Right forelimb (tissue), 1 donor: ENCODE results near the gene NT5DC1.

Source experiments
- DNase-seq: peaks from one replicate; pipeline ENCODE4 v3.0.0-alpha.2; 2018

The NT5DC1 gene

DNA sequence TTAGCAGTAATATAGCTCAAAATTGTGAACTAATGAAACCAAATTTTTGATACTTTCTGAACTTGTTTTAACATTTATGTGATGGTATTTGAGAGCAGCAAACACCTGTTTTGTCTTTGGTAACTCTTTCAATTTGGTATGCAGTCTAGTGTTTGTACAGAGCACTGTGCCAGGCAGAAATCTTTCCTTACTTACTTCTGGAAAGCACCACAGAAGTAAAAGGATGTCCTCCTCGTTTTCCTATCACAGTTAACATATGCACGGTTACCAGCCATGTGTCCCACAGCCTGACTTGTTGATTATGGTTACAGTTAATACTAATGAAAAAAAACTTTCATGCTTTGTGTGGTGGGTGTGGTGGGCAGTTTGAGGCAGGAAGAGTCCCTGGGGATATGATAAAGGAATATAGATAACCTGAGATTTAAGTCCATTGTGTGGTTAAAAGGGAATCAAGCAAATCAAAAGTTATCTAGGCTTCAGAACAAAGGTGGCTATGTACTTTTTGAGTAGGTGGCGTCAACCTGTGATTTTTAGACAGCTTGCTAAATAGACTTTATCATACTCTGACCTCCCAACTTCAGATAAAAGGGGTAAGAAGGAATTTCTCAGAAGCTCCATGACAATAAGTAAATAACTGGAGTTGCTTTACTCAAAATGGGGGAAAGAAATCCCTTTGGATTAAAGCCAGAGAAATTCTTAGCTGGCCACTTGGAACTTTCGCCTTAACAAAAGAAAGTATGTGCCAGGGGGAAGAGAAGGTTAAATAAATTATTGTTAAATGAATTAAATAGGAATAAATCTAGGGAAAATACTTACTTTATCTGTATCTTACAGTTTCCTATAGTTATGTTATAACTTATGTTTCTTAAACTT is 45.4 kb downstream of the NT5DC1 start:
- no peak for DNase-seq

DNA sequence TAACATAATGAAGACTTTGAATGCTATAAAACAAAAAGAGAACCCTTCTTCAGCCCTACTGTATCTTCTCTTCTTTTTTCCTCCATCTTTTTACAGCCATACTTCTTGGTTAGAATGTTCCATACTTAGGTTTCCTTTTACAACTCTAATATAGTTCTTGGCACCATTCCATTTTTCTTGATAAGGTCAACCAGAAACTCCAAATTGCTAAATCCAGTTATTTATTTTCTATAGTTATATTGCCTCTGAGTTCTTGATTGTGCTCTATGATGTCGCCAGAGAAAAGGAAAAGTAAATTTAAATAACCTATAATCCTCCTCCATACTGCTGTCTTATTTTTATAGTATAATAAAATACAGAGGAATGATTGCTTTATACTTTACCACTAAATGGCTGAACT is 52.0 kb downstream of the NT5DC1 start:
- no peak for DNase-seq

DNA sequence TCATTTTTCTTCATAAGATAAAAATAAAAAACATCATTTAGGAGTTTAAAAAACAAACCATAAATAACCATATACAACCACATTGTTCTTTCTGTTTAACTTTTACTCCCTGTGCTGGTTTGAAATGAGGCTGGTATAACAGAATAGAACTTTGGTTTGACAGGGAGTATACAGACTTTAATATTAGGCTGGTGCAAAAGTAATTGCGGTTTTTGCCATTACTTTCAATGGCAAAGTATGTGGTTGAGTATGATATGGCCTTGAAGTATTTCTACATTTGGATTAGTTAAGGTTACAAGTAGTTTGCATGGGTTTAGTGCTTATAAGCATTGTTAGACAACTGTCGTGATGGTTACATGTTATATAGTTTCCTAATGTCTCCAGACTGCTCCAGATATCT is 54.2 kb downstream of the NT5DC1 start:
- no peak for DNase-seq

DNA sequence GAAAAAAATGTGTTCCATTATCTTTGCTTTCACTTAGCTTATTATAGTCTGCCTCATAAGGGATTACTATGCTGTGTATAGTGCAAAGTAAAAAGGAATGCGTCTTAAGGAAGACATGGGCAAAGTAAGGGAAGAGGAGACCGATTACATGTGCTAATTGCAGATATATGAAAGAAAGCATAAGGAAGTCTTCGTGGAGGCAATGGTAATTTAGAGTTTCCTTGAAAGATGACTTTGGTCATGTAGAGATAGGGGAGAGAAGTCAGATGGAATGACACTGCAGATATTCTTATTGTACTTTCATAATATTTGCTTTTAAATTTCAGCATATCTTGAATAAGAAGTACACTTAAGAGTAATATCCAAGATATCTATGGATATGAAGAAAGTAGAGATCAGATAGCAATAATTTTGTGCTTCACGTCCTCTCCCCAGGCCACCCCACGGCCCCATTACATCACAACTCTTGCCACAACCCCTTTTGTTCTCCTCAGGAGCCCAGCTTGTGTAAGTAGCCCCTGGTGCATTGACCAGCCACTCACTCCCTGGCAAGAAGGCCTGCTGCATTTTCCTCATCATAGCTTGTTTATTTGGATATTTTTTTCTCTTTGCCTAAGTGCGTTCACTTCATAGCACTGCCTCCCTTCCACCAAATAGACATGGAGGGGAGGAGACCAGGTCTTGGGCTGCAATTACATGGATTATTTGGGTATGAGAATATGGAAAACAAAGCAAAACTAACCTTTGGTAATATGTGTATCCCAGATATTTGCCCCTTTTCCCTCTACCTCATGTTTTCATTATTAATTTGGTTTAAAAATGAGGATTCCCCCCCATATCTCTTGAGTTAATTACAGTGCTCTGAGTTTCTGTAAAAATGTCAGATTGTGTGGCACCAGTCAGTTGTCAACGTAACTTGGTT is 56.0 kb downstream of the NT5DC1 start:
- no peak for DNase-seq

DNA sequence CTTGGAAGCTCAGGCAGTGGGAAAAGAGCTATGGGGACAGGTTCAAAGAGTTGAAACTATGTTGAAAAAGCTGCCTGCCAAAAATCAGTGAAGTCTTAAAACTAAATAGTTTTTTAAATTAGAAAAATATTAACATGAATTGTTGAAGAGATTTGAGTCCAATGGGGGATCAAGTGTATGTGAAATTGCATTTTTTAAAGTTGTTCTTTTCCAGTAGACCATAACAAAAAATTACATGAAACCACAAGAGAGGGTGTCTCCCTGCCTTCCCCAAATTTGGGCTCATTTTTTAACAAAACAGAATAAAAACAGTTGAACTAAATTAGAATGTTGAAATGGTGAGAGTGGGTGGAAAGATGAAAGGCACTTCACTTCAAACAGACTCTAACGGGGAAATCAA is 56.7 kb downstream of the NT5DC1 start:
- DNase-seq, result no peak

DNA sequence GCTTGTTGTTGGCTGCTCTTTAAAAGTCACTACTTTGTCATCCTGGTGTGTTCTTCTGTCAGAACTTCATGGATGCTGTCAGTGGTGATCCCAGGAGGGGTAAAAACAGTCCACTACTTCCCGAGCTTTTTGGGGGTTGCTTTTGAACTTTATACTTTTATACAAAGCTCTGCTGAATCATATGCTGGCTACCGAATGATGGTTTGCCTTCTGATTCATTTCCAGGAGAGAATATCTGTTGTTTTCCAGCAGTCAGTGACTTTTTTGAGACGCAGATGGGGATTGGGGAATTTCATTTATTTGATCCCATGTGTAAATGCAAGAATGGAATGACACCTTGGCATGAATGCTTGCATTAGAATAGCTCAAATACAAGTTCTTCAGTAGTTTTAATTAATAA is 58.0 kb downstream of the NT5DC1 start:
- DNase-seq, result no peak

DNA sequence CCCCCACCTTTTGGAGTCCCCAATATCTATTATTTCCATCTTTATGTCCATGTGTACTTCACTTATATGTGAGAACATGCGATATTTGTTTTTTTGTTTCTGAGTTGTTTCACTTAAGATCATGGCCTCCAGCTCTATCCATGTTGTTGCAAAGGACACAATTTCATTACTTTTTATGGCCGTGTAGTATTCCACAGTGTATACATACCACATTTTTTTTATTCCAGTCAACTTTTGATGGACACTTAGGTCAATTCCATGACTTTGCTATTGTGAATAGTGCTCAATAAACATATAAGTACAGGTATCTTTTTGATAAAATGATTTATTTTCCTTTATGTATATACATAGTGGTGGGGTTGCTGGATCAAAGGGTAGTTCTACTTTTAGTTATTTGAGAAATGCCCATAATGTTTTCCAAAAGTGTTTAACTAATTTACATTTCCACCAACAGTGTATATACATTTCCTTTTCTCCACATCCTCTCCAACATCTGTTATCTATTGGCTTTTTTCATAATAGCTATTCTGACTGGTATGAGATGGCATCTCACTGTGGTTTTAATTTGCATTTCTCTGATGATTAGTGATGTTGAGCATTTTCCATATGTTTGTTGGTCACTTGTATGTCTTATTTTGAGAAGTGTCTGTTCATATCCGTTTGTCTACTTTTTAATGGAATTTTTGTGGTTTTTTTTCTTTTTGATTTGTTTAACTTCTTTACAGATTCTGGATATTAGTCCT is 59.3 kb downstream of the NT5DC1 start:
- DNase-seq, result no peak

DNA sequence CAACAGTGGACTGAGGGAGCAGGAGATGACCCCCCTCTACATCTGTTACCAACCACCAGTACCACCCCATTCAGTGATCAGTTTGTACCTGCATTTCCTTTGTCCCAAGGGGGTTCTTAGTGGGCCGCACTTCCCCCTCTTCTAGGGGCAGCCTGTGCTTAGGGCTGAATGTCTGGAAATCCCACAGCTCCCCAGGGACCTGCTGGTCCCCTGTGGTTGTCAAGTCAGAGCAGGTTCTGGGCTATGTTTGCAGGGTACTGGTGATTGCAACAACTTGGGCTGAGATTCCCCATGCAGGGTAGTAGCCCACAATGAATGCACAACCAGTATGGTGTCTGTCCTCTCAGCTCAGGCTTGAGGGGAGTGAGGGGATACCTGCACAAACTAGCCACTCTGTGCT is 64.9 kb downstream of the NT5DC1 start:
- DNase-seq, result no peak

DNA sequence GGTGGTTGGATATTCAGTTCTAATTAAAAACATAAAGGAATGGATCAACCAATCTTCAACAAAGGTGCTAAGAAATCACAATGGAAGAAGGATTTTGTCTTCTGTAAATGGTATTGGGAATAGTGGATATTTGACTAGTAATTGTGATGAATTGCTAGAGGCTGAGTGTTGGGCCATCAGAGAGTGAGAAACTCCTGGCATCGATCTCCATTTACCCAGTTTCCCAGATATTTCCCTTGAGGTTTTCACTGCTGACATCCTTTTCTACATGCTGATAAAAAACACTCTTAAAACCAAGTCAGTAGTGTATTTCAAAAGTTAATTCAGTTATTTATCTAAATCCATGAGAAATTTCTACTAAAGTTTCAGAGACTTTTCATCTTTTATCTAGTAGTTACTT is 65.7 kb downstream of the NT5DC1 start:
- no peak for DNase-seq

DNA sequence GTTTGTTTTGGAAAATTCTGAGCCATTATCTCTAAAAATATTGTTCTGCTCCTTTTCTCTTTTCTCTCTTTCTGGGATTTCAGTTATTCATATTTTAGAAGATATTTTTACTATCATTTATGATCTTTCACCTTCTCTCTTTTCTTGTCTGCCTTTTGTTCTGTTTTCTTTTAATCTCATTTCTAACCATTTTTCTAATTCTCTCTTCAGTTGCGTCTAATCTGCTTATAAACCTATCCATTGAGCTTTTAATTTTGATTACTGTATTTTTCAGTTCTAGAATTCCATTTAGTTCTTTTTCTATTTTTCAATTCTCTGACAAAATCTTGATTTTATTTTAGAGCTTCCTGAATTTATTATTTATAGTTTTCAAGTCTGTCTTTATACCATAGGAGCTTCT is 67.5 kb downstream of the NT5DC1 start:
- DNase-seq, result no peak

DNA sequence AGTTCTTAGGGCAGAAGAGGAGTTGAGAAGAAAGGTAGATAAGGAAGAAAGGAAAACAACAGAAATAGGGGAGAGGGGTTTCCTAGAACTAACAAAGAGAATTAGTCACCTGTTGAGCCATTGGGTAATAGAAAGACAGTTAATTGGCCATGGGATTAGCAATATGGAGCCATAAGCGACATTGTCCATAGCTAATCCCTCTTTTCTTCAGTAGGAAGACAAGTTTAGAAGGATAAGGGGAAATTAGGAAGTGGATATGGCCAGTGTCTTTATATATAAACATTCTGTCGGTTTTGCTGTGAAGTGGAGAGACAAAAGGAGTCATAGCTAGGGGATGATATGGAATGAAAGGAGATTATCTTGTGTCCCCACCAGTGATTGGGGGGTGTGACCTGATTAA is 69.2 kb downstream of the NT5DC1 start:
- no peak for DNase-seq

DNA sequence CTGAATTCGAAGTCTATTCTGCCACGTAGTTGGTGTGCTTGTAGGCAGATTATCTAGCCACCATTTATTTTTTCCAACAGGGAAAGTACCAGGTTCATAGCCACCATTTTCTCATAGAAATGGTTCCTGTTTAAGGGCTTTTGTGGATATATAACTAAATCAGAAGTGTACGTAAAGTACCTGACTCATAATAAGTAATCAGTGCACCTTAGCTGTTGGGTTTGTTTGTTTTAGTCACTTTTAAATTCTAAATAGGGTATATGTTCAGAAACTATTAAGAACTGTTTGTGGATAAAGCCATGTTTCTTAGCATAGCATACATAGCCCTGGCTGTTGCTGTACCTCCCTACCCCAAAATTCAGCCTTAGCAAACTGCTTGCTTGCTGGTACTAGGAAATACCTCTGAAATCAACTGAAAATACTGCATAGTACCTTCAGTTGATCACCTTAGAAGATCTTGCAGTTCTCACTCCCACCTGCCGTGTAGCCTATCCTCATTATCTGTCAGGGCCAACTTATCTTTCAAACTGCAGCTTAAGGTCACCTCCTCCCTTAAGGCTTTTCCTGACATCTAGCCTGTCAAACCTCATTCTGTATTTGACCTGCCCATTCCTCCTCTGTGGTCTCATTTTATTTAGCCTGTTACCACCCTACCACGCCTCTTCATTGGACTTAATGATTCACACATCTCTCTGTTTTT is 69.9 kb downstream of the NT5DC1 start:
- DNase-seq, result no peak

DNA sequence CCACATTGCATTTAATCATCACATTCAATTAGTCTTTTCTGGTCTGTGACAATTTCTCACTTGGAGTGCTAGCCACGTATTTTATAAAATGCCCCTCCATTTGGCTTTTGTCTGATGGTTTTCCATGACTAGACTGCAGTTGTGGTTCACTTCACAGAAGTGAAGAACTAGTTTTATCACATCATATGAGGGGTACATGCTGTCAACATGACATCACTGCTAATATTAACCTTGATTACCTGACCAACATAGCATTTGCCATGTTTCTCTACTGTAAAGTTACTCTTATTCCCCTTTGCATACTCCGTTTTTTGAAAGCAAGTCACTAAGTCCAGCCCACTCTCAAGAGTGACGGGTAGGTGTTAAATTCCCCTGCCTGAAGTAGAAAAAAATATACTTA is 73.3 kb downstream of the NT5DC1 start:
- DNase-seq, result no peak

DNA sequence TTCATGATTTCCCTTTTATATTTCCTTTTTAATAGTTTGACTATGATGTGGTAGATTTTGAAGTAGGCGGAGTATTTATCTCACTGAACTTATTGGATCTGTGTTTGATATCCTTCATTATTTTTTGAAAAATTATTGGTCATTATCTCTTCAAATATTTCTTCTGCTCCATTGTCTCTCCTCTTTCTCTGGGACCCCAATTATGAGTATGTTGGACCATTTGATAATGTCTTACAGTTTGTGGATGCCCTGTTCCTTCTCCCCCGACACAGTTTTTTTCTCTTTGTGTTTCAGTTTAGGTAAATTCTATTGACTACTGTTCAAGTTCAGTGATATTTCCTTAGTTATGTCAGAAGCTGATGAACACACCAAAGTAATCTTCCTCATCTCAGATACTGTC is 74.7 kb downstream of the NT5DC1 start:
- DNase-seq, result no peak

DNA sequence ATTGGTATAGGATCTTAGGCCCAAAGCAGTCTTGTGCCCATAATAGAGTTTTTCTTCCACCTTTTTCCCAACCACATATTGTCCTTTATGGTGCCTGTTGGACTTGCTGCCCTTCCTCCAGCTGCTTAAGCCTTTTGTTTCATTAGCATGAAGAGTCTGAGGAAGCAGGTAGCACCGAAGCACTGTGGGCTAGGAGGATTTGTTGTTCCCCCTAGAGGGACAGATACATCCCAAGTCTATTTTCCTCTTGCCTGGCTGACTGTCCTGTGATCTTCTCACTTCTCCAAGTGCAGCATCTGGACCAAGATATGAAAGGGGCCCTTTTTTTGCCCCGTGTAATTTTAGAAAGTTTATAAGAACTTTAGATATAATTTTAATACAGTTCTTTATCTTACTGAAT is 75.9 kb downstream of the NT5DC1 start:
- DNase-seq, result no peak

DNA sequence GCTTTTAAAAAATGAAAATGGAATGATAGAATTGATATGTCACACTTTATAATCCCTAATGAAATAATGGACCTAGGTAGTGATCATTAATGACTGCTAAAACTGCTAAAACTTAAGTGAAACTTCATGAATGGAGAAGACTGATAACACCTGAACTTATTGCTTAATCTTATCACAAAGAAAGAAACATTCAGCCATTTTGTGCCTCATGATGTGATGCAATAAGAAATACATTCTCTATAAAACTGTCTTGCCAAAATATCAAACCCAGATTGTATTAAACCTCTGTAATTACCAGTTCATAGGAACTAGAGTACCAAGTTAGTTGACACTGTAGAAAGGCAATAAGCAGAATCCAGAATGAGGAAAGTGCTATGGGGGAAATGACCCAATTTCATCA is 79.7 kb downstream of the NT5DC1 start:
- no peak for DNase-seq

DNA sequence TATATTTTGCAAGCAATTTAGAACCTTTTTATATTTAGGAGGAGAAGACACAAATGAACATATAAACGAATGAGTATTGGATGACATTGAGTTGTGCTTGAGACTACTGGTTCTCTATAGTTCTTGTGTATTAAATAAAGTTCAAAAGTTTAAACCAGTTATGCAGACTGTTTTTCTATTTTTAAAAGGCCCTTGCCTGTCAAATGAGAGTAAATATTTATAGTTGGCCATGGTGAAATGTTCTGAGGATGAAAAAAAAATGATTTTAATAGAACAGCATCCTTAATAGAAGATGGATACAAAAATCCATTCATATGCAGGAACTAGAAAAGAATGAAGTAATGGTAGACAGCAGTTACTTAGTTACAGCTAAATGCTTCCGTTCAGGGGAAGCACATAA is 88.8 kb downstream of the NT5DC1 start:
- DNase-seq, result no peak

DNA sequence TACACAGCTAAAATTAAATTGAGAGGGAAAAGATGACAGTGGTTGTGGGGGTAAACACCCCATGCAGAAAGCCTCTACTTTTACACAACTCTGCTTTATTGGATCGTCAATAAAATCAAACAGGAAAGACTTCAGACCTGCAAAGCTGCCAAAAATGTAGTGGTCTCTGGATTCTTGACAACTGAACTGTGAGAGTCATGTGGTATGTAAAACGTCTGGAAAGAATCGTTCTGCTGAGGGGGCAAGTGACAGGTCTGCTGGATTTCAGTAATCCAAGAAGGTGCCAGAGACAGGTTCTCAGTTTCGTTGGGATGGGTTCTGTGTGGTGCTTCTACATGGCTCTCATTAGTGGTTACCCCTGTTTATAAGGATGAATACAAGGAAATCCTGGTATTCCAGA is 89.9 kb downstream of the NT5DC1 start:
- no peak for DNase-seq

DNA sequence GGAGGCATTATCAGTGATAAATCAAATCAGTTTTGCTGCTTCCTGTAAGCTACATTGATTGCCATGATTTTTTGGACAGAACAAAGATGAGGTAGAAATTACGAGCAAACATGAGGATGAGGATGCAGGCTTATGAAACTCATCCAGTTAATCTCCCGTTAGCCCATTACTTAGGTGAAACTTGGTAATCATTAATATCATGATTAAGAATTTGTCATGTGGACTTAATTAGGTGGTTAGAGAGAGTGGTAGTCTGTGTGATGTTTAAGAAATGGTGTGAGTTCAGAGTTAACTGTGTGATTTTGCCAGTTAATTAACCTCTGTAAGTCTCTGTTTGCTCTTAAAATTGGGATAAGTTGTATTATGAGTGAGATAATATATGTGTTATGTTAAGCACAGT is 91.2 kb downstream of the NT5DC1 start:
- no peak for DNase-seq

DNA sequence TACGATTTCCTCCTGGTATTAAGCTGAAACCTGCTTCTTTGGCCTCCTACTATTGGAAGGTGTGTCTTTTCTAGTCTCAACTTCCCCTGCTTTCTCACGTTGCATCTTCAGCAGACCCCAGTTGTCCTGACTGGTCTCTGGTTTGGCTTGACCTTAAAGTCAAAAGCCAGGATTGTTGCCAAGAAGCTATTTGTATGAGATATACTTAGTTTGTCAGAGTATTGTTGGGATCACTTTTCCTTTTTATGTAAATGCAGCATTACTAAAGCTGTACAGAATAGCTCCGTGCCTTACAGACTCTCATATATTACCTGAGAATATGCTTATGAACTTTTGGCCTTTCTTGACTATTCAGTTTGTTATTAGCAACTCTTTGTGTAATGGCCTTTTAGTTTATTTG is 92.1 kb downstream of the NT5DC1 start:
- DNase-seq, result no peak

DNA sequence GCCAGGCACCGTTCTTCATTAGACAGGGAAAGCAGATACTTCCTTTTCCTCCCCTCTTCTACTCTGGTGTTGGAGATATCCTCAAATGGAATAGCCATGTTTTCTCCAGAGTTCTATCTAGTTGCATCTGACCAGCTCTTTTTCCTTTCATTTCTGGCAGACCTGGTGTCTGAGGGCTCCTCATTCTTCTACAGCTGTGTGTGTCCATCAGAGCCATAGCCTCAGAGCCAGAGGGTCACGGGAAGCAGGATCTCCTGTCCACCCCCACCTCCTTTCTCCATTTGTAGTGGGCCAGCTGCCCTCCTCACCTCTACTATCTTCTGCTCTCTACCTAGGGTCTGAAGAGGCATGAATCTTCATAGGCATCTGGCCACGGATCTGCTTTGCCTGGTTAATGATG is 96.2 kb downstream of the NT5DC1 start:
- no peak for DNase-seq

DNA sequence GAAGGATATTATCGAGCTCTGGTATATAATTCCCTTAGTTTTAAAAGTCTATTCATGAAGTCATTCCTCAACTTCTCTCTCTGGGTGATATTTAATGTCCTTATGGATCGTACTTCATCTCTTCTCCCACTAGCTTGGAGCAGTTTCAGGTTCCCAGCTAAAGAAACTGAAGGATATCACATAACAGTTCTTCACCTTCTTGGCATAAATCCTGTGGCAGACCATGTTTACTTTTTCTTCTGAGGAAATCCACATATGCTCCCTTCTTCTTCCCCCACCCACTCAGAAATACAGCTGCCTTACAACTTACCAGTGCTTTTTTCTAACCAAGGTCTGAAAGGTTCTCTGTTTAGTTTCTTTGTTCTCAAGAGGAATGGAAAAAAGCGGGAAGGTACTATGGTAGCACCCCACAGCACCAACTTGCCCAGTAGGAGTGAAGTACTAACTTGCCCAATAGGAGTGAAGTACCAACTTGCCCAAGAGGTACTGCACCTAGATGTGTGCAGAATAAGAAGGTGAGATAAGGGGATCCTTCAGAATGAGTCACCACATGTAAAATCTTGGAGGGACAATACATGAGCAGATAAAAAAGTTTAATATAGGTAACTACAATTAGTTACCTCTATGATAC is 100.1 kb downstream of the NT5DC1 start:
- no peak for DNase-seq
